Pancreas (tissue), 10 donors: ENCODE results near the gene HDC. TPM values are rescaled to one million over a fixed set of nuclear protein-coding genes. Genes with fewer than 3 reads are reported as not detected.

Experiments used
- ATAC-seq, 4 donors: fragments of 200-7000 bp; cut with Tn5 transposase; one replicate each; pipeline versions ENCODE4 v1.8.0 to v1.9.1; 2020; ENCODE audit warnings: mild to moderate bottlenecking in 4 of 4, moderate library complexity in 4 of 4
- DNase-seq, 6 donors: peaks; one replicate each; pipeline ENCODE4 v3.0.0-alpha.2; 2020
- FAIRE-seq: peaks from 2 replicates; lab custom pipeline; 2012; peaks lifted over from hg19 to GRCh38; lab: Jason Lieb, UNC
- H3K27ac ChIP-seq, 4 donors: fragments of 200-600 bp; sonication (generic); 1 replicate in 3 of 4; 2 replicates in 1 of 4; pipeline versions ENCODE4 v1.5.0 to v1.8.0; 2020
- H3K27me3 ChIP-seq, 4 donors: fragments of 200-600 bp; one replicate each; pipeline ENCODE4 v1.8.0; 2021
- H3K36me3 ChIP-seq, 3 donors: fragments of 200-600 bp; sonication (generic) in 1 of 3; one replicate each; pipeline versions ENCODE4 v1.5.0 to v1.8.0; 2020 to 2021
- H3K4me1 ChIP-seq, 3 donors: fragments of 200-600 bp; one replicate each; pipeline ENCODE4 v1.8.0; 2021
- H3K4me3 ChIP-seq, 4 donors: fragments of 200-600 bp; sonication (generic) in 2 of 4; one replicate each; pipeline versions ENCODE4 v1.5.0 to v1.8.0; 2020 to 2021
- H3K9me3 ChIP-seq, 4 donors: fragments of 200-600 bp; one replicate each; pipeline ENCODE4 v1.8.0; 2021
- CTCF ChIP-seq, 4 donors: fragments of 200-600 bp; sonication (generic) in 3 of 4; IDR thresholded peaks; one replicate each; pipeline versions ENCODE4 v1.5.0 to v1.8.0; 2021; ENCODE audit warnings: antibody characterized with exemption in 4 of 4
- WGBS, 2 donors: extraction: QIAGEN DNeasy Blood & Tissue Kit; methylation state at CpG; one replicate each; pipeline ENCODE4 v1.1.7; 2013; 5-methylcytosine and 5-hydroxymethylcytosine counted together
- intact Hi-C, 3 donors: fragments of 100-400 bp; cut with DNase I; formaldehyde crosslinking; loops; one replicate each; pipeline versions ENCODE4 v1.11.1 to v1.14.2; 2022
- polyA plus RNA-seq, 2 donors: library from polyadenylated mRNA; stranded (reverse); fragments of 200-250 nt; gene quantifications; one replicate each; pipeline ENCODE4 v1.2.3, GENCODE V29; 2013
- total RNA-seq, 6 donors: library from RNA; stranded (reverse); fragmentation: NEBNext Ultra II Directional in 4 of 6; extraction: Animal tissue kit (Norgen Biotek cat#: 25700) in 4 of 6; gene quantifications; one replicate each; pipeline versions ENCODE4 v1.2.1 to v1.2.4, GENCODE V29; 2021 to 2023
- donor health status: healthy with polysubstance abuse.
- donor health status: DM: no; HTN: no; CAD: no; lungs with moderate emphysema.
- donor health status: DM: no; HTN: no; CAD: no.
- donor health status: control.
- donor health status: control.
- donor health status: Bipolar disorder and iron deficiency.
- donor health status: DM: yes; HTN: yes; CAD: no.
- donor health status: DM: no; HTN: no; CAD: no.
- donor health status: DM: no; HTN: no; CAD: no.
- donor health status: DM: yes; HTN: yes; CAD: no.

The HDC gene
- total and polyA plus RNA-seq, 8 donors: 0.13 to 1.7 (median 0.31) TPM; not detected in 2

GRCh38 chr15:50250760-50251394, 14.6 kb downstream of the HDC start:
- WGBS, 2 donors: 60 to 65% methylated on average over 6 of the region's 6 CpGs
- Histone ChIP-seq H3K4me3 (no peak overlapping the region), H3K27me3 (no peaks in the 10 kb centered on the region), H3K4me1 (no peaks in the 10 kb centered on the region), H3K9me3 (no peaks in the 10 kb centered on the region), H3K27ac (no peak overlapping the region), H3K36me3 (no peaks in the 10 kb centered on the region)
- DNase-seq (no peak), ATAC-seq (no peak), FAIRE-seq (no peak)
- intact Hi-C loops: no loop called here
- no peak for TF ChIP-seq CTCF (IDR thresholded peaks at IDR 0.05)

- no peak for FAIRE-seq
- DNase-seq: no peak
- Histone ChIP-seq H3K4me1 (no peaks in the 10 kb centered on the region), H3K9me3 (no peaks in the 10 kb centered on the region), H3K27ac (no peak overlapping the region), H3K4me3 (no peak overlapping the region), H3K27me3 (no peaks in the 10 kb centered on the region), H3K36me3 (no peaks in the 10 kb centered on the region)
- intact Hi-C loops: no loop called here
- no peak for TF ChIP-seq CTCF (IDR thresholded peaks at IDR 0.05)
- ATAC-seq: no peak
- 54 to 61% methylated on average over 2 of the region's 2 CpGs for WGBS, 2 donors
Measured at GRCh38 chr15:50249704-50250103, 15.8 kb downstream of the HDC start.

GRCh38 chr15:50248994-50249582, 16.4 kb downstream of the HDC start:
- Histone ChIP-seq H3K9me3 (no peaks in the 10 kb centered on the region), H3K4me1 (no peaks in the 10 kb centered on the region), H3K4me3 (no peak overlapping the region), H3K27ac (no peak overlapping the region), H3K27me3 (no peaks in the 10 kb centered on the region), H3K36me3 (no peaks in the 10 kb centered on the region)
- FAIRE-seq: no peak
- no peak for TF ChIP-seq CTCF (IDR thresholded peaks at IDR 0.05)
- intact Hi-C loops: no loop called here
- DNase-seq: no peak
- ATAC-seq: no peak
- 24 to 29% methylated on average over 4 of the region's 4 CpGs for WGBS, 2 donors

- Histone ChIP-seq H3K27me3 (no peaks in the 10 kb centered on the region), H3K4me3 (no peak overlapping the region), H3K27ac (no peak overlapping the region), H3K4me1 (no peaks in the 10 kb centered on the region), H3K9me3 (no peaks in the 10 kb centered on the region), H3K36me3 (no peaks in the 10 kb centered on the region)
- intact Hi-C loops: no loop called here
- peak in 1 of 4 donors; percentile 41 for ATAC-seq
- DNase-seq: no peak
- no peak for FAIRE-seq
- TF ChIP-seq CTCF (IDR thresholded peaks at IDR 0.05): no peak
- WGBS, 2 donors: 85 to 88% methylated on average over 14 of the region's 14 CpGs
Measured at GRCh38 chr15:50247819-50248655, 17.5 kb downstream of the HDC start.
